CD4-positive, alpha-beta memory T cell (primary cell): ENCODE data around the gene TNIK. TPM values are rescaled to one million over a fixed set of nuclear protein-coding genes. Genes with fewer than 3 reads are reported as not detected.

Experiments used
- CTCF ChIA-PET: fragments of 350-600 bp; sonication (Branson Sonifier 250); formaldehyde crosslinking; loops from one replicate; lab custom pipeline; 2021; ENCODE audit warnings: inconsistent platforms; ENCODE audit not compliant: partially characterized antibody; lab: Charles Lee
- POLR2A ChIA-PET: fragments of 350-600 bp; sonication (Branson Sonifier 250); formaldehyde crosslinking; loops from one replicate; lab custom pipeline; 2021; ENCODE audit not compliant: partially characterized antibody; lab: Charles Lee
- DNase-seq, 5 donors: peaks; one replicate each; pipeline versions ENCODE4 v3.0.0 to v3.0.0-alpha.2; 2020 to 2022; ENCODE audit warnings: mixed read lengths in 1 of 5
- H3K27ac ChIP-seq: one replicate; pipeline ENCODE4 v1.7.0; 2013; ENCODE audit warnings: low read depth, low read length
- H3K27me3 ChIP-seq: 2 replicates; pipeline ENCODE4 v1.7.0; 2013; ENCODE audit warnings: mild to moderate bottlenecking, low read length, moderate library complexity; ENCODE audit not compliant: insufficient read depth
- H3K36me3 ChIP-seq: 2 replicates; pipeline ENCODE4 v1.7.0; 2013; ENCODE audit warnings: mild to moderate bottlenecking, low read length, moderate library complexity; ENCODE audit not compliant: insufficient read depth
- H3K4me1 ChIP-seq: 2 replicates; pipeline ENCODE4 v1.7.0; 2013; ENCODE audit warnings: mild to moderate bottlenecking, low read length, moderate library complexity; ENCODE audit not compliant: insufficient read depth
- H3K4me3 ChIP-seq, 2 donors: one replicate each; pipeline ENCODE4 v1.7.0; 2013; ENCODE audit warnings: low read length in 2 of 2, mild to moderate bottlenecking in 1 of 2
- H3K9me3 ChIP-seq, 2 donors: one replicate each; pipeline ENCODE4 v1.7.0; 2013; ENCODE audit warnings: low read length in 2 of 2, control low read depth in 1 of 2; ENCODE audit not compliant: control insufficient read depth in 1 of 2
- H3K27ac Mint-ChIP-seq, 7 donors: one replicate each; pipeline ENCODE4 v1.8.0; 2020 to 2021; ENCODE audit warnings: mixed read lengths in 7 of 7, mild to moderate bottlenecking in 6 of 7, inconsistent platforms in 3 of 7, moderate library complexity in 3 of 7
- H3K27me3 Mint-ChIP-seq, 2 donors: one replicate each; pipeline ENCODE4 v1.8.0; 2020 to 2021; ENCODE audit warnings: mixed read lengths in 2 of 2
- H3K36me3 Mint-ChIP-seq, 2 donors: one replicate each; pipeline ENCODE4 v1.8.0; 2020 to 2021; ENCODE audit warnings: mixed read lengths in 2 of 2, inconsistent platforms in 1 of 2, mild to moderate bottlenecking in 1 of 2
- H3K4me1 Mint-ChIP-seq, 4 donors: one replicate each; pipeline ENCODE4 v1.8.0; 2020 to 2021; ENCODE audit warnings: mixed read lengths in 4 of 4, mild to moderate bottlenecking in 1 of 4
- H3K4me3 Mint-ChIP-seq, 8 donors: one replicate each; pipeline ENCODE4 v1.8.0; 2020 to 2021; ENCODE audit warnings: mixed read lengths in 8 of 8, mild to moderate bottlenecking in 7 of 8, moderate library complexity in 6 of 8, inconsistent platforms in 3 of 8
- H3K9me3 Mint-ChIP-seq, 8 donors: one replicate each; pipeline ENCODE4 v1.8.0; 2020 to 2021; ENCODE audit warnings: mixed read lengths in 8 of 8, mild to moderate bottlenecking in 5 of 8, inconsistent platforms in 3 of 8, moderate library complexity in 1 of 8
- intact Hi-C: fragments of 100-400 bp; cut with micrococcal nuclease; formaldehyde crosslinking; loops from one replicate; pipeline ENCODE4 v1.15.1; 2023
- polyA plus RNA-seq, 2 donors: library from polyadenylated mRNA; unstranded; fragments of 300-500 nt; fragmentation: Illumina TruSeq; gene quantifications; one replicate each; pipeline ENCODE4 v1.2.3, GENCODE V29; 2021
- total RNA-seq, 2 experiments: library from RNA; stranded (reverse); gene quantifications; one replicate each; pipeline ENCODE4 v1.2.3, GENCODE V29; 2021

TNIK gene
- total and polyA plus RNA-seq, 4 experiments from 2014 or later, result 14.6 to 93.5 (median 58.1) TPM

DNA sequence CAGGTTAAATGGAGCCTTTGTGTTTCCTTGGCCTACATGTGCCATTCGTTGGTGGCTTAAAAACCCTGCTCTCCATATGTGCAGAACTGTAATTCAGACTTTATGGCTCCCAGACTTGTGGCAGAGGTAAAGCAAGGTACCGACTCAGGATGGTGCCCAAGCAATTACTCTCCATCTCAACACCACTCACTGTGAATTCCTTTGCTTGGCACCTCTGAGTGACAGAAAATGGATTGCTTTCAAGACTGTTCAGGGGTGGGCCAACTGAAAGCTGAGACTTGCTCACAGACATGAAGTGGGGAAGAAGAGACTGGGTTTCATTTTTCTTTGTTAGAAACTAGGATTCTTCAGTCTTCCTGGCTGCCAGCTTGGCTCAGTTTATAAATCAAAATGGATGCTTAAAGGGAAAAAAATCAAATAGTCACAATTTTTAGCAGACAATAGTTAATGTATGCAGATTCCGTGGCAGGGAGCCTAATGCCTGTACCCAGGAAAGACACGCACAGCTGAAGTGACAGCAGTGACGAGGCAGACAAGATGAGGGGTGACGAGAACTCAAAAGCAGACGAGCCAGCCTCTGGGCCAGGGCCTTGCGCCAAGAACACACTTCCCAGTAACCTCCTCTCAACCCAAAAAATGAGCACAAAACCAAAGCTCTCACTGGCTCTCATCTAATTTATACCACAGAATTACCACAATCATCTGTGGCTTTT, 225.8 kb downstream of the TNIK start:
- intact Hi-C loops, result no loop called here
- peaks cover 29 to 50% (median 38%) of the 10 kb centered on the region in 4 donors for H3K4me1 Mint-ChIP-seq
- H3K27me3 Mint-ChIP-seq, result no peaks in the 10 kb centered on the region

DNA sequence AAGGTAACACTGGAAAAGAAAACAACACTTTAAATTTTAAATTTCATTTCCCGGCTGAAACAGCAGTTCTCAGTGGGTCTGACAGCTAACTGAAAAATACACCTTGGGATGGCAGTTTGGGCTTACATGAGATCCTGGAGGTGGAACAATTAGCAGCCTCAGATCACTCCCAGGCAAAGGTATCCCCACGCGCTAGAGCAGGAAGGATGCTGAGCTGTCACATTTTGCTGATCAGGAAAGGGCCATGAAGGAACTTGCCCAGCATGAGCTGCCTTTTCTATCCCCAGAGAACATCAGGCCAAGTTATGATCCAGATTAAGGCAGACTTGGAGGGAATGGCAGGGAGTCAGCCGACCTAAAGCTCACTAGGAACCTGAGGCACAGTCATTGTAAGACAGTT, 228.8 kb downstream of the TNIK start:
- Mint-ChIP-seq H3K4me3 (no peak overlapping the region), H3K36me3 (peaks cover 29 to 50% of the 10 kb centered on the region in 2 donors), H3K9me3 (peaks cover 0 to 4% (median under 1%) of the 10 kb centered on the region in 8 donors), H3K27ac (no peak overlapping the region), H3K4me1 (peaks cover 33 to 62% (median 42%) of the 10 kb centered on the region in 4 donors), H3K27me3 (no peaks in the 10 kb centered on the region)
- Histone ChIP-seq H3K36me3 (no peaks in the 10 kb centered on the region), H3K27me3 (no peaks in the 10 kb centered on the region), H3K4me1 (peaks cover 9% of the 10 kb centered on the region), H3K27ac (no peak overlapping the region), H3K9me3 (no peaks in the 10 kb centered on the region), H3K4me3 (no peak overlapping the region)
- intact Hi-C loops, result no loop called here
- POLR2A ChIA-PET, result no interaction called here
- DNase-seq, result no peak
- CTCF ChIA-PET, result interaction anchor here (1.1 to 1.2 kb wide), 2 partner anchors 8 to 15 kb away, joined by 3 to 4 read pairs; no protein-coding TSS in a partner anchor

More for the DNA sequence above, 225.8 kb downstream of the TNIK start:
- DNase-seq, result no peak
- H3K4me1 ChIP-seq, result peaks cover 9% of the 10 kb centered on the region
- H3K4me3 Mint-ChIP-seq, result peak overlapping the region in 1 of 8 donors; percentile 17
- peaks cover 14 to 29% of the 10 kb centered on the region in 2 donors for H3K36me3 Mint-ChIP-seq
- H3K9me3 Mint-ChIP-seq, result peaks cover 0 to 2% (median 0%) of the 10 kb centered on the region in 8 donors
- ChIA-PET POLR2A (interaction anchor here (1.0 kb wide), 1 partner anchor 14 kb away, joined by 3 read pairs; no protein-coding TSS in a partner anchor), CTCF (no interaction called here)
- peak overlapping the region in 5 of 7 donors; percentile 35 to 81 (median 54) for H3K27ac Mint-ChIP-seq
- no peaks in the 10 kb centered on the region for H3K27me3 ChIP-seq
- H3K36me3 ChIP-seq, result no peaks in the 10 kb centered on the region
- H3K4me3 ChIP-seq, result no peak overlapping the region
- H3K27ac ChIP-seq, result no peak overlapping the region
- no peaks in the 10 kb centered on the region for H3K9me3 ChIP-seq

DNA sequence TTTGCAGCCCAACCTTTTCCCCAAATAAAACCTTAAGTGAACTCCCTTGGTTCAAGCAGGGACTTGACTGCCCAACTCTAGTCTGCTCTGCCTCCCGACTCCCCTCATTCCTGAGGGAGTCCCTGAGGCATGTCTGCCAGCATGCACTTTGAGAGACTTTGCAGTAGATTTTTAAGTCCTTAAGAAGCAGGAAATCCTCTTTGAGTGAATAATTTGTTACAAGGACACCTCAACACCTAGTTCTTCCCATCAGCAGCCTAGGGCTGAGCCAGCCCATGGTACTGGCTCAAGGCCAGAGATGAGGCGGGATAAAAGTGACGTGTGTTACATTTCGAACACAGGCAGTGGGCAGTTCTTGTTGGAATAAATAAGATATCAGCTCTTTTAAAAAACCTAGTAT, 229.3 kb downstream of the TNIK start:
- Histone ChIP-seq H3K36me3 (no peaks in the 10 kb centered on the region), H3K27me3 (no peaks in the 10 kb centered on the region), H3K4me1 (peaks cover 10% of the 10 kb centered on the region), H3K9me3 (no peaks in the 10 kb centered on the region), H3K4me3 (no peak overlapping the region), H3K27ac (no peak overlapping the region)
- no peaks in the 10 kb centered on the region for H3K27me3 Mint-ChIP-seq
- intact Hi-C loops, result no loop called here
- no peak overlapping the region for H3K4me3 Mint-ChIP-seq
- peaks cover 0 to 6% (median 4%) of the 10 kb centered on the region in 8 donors for H3K9me3 Mint-ChIP-seq
- no peak for DNase-seq
- H3K36me3 Mint-ChIP-seq, result peaks cover 34 to 53% of the 10 kb centered on the region in 2 donors
- H3K27ac Mint-ChIP-seq, result peak overlapping the region in 3 of 7 donors; percentile 2 to 44 (median 10)
- peaks cover 36 to 62% (median 43%) of the 10 kb centered on the region in 4 donors for H3K4me1 Mint-ChIP-seq
- ChIA-PET CTCF (interaction anchor here (1.1 to 1.2 kb wide), 2 partner anchors 9 to 16 kb away, joined by 3 to 4 read pairs; no protein-coding TSS in a partner anchor), POLR2A (no interaction called here)

DNA sequence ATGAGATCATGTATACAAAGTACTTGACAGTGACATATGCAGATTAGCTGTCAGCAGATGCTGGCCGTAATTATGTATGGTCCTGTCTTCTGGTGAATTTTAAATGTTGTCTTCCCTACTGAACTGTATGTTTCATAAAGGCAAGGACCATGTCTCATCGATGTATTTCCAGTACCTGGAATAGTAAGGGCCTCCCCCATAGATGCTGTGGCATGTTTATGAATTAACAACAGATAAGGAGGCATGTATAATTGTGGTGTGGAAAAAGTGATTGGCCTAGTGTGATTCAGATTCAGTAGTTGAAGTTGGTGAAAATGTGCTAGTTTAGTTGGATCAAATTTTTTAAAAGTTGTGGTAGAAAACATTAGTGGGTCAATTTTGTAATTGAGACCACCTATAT, 231.0 kb downstream of the TNIK start:
- intact Hi-C loops, result no loop called here
- H3K36me3 ChIP-seq, result no peaks in the 10 kb centered on the region
- Mint-ChIP-seq H3K27ac (peak overlapping the region in 3 of 7 donors; percentile 5 to 30 (median 11)), H3K9me3 (peaks cover 0 to 14% (median 4%) of the 10 kb centered on the region in 8 donors), H3K36me3 (peaks cover 44 to 55% of the 10 kb centered on the region in 2 donors), H3K4me1 (peaks cover 40 to 68% (median 48%) of the 10 kb centered on the region in 4 donors), H3K27me3 (no peaks in the 10 kb centered on the region), H3K4me3 (no peak overlapping the region)
- H3K9me3 ChIP-seq, result no peaks in the 10 kb centered on the region
- ChIA-PET CTCF (no interaction called here), POLR2A (no interaction called here)
- peaks cover 24% of the 10 kb centered on the region for H3K4me1 ChIP-seq
- no peak overlapping the region for H3K27ac ChIP-seq
- no peak overlapping the region for H3K4me3 ChIP-seq
- DNase-seq, result no peak
- no peaks in the 10 kb centered on the region for H3K27me3 ChIP-seq

DNA sequence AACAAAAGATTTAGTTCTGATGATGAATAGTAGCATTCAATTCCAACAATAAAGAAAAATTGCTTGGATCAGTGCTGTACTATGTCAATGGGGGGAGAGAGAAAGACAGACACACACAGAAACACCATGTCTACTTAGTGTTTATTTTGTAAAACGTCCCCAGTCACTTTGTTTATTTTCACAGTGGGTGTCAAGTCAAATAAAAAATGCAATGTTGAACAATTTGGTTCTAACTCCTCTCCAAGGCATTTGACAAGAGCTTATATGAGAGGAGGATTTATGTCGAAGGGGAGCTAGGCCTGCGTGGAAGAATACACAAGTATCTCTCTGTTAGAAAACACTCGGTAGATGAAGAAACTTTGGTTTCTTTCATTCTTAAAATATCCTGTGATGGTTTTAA, 232.0 kb downstream of the TNIK start:
- H3K36me3 Mint-ChIP-seq, result peaks cover 40 to 49% of the 10 kb centered on the region in 2 donors
- POLR2A ChIA-PET, result no interaction called here
- intact Hi-C loops, result no loop called here

DNA sequence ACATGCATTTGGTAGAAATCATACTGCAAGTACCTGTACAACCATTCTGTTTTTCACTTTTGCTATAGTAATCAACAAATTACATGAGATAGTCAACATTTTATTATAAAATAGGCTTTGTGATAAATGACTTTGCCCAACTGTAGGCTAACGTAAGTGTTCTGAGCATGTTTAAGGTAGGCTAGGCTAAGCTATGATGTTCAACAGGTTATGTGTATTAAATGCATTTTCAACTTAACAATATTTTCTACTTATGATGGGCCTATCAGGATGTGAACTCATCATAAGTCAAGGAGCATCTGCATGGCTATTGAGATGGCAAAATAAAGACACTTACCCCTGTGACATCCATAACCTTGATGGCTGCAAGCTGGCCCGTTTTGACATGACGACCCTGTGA, 232.4 kb downstream of the TNIK start:
- no peak overlapping the region for H3K4me3 ChIP-seq
- peaks cover 30 to 56% (median 37%) of the 10 kb centered on the region in 4 donors for H3K4me1 Mint-ChIP-seq
- peaks cover 0 to 14% (median 4%) of the 10 kb centered on the region in 8 donors for H3K9me3 Mint-ChIP-seq
- POLR2A ChIA-PET, result no interaction called here
- DNase-seq, result no peak
- H3K36me3 Mint-ChIP-seq, result peaks cover 40 to 45% of the 10 kb centered on the region in 2 donors
- H3K27ac ChIP-seq, result no peak overlapping the region
- no peaks in the 10 kb centered on the region for H3K9me3 ChIP-seq
- H3K36me3 ChIP-seq, result no peaks in the 10 kb centered on the region
- H3K27ac Mint-ChIP-seq, result no peak overlapping the region
- intact Hi-C loops, result no loop called here
- peaks cover 22% of the 10 kb centered on the region for H3K4me1 ChIP-seq
- no peaks in the 10 kb centered on the region for H3K27me3 ChIP-seq
- CTCF ChIA-PET, result no interaction called here
- no peak overlapping the region for H3K4me3 Mint-ChIP-seq
- no peaks in the 10 kb centered on the region for H3K27me3 Mint-ChIP-seq

More for the DNA sequence above, 232.0 kb downstream of the TNIK start:
- Mint-ChIP-seq H3K27ac (peak overlapping the region in 1 of 7 donors; percentile 24), H3K4me1 (peaks cover 33 to 60% (median 41%) of the 10 kb centered on the region in 4 donors), H3K4me3 (no peak overlapping the region), H3K9me3 (peaks cover 0 to 14% (median 4%) of the 10 kb centered on the region in 8 donors), H3K27me3 (no peaks in the 10 kb centered on the region)
- H3K4me1 ChIP-seq, result peaks cover 26% of the 10 kb centered on the region
- DNase-seq, result no peak
- H3K27me3 ChIP-seq, result no peaks in the 10 kb centered on the region
- no peaks in the 10 kb centered on the region for H3K9me3 ChIP-seq
- no peak overlapping the region for H3K4me3 ChIP-seq
- CTCF ChIA-PET, result no interaction called here
- H3K27ac ChIP-seq, result no peak overlapping the region
- no peaks in the 10 kb centered on the region for H3K36me3 ChIP-seq

DNA sequence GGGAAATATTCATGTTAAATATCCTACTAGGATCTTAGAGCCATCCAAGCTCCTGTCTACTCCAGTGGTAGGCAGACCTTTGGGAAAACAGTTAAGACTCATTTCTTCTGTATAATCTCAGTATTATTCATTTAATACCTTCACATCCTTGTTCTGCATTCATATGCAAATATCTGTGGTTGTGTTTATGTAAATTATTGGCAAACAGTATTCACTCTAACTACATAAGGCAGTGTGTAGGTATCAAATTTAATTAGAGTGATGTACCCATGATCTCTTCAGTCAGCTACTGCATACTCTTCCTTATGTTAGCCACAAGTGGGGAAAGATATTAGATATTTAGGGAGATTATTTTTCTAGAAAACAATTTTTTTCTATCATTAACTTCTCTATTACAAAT, 232.8 kb downstream of the TNIK start:
- no peak overlapping the region for H3K4me3 ChIP-seq
- Mint-ChIP-seq H3K36me3 (peaks cover 40 to 43% of the 10 kb centered on the region in 2 donors), H3K27me3 (no peaks in the 10 kb centered on the region), H3K4me1 (peaks cover 30 to 52% (median 33%) of the 10 kb centered on the region in 4 donors), H3K9me3 (peaks cover 0 to 14% (median 4%) of the 10 kb centered on the region in 8 donors), H3K27ac (no peak overlapping the region), H3K4me3 (no peak overlapping the region)
- no peak overlapping the region for H3K27ac ChIP-seq
- intact Hi-C loops, result no loop called here
- CTCF ChIA-PET, result no interaction called here
- no peaks in the 10 kb centered on the region for H3K9me3 ChIP-seq
- H3K4me1 ChIP-seq, result peaks cover 20% of the 10 kb centered on the region
- DNase-seq, result no peak
- no peaks in the 10 kb centered on the region for H3K36me3 ChIP-seq
- no peaks in the 10 kb centered on the region for H3K27me3 ChIP-seq
- POLR2A ChIA-PET, result no interaction called here
